CD14-positive monocyte (primary cell): Measurements from ENCODE around the gene TGM4. TPM values are rescaled to one million over a fixed set of nuclear protein-coding genes. Genes with fewer than 3 reads are reported as not detected.

ENCODE experiments used
- DNase-seq, 3 donors: peaks; one replicate each; pipeline ENCODE4 v3.0.0-alpha.2; 2011 to 2022
- H2AFZ ChIP-seq: 2 replicates; pipeline ENCODE4 v1.6.0; 2012; ENCODE audit warnings: mild to moderate bottlenecking, low read depth, low read length, inconsistent platforms; ENCODE audit not compliant: insufficient read depth, poor library complexity, severe bottlenecking
- H3K27ac ChIP-seq, 2 donors: 1 replicate in 1 of 2; 2 replicates in 1 of 2; pipeline ENCODE4 v1.5.1; 2012 to 2013; ENCODE audit warnings: low read length in 2 of 2, control low read depth in 1 of 2, inconsistent platforms in 1 of 2, low read depth in 1 of 2, mild to moderate bottlenecking in 1 of 2
- H3K27me3 ChIP-seq, 2 donors: one replicate each; pipeline versions ENCODE4 v1.6.0 to v1.6.1; 2011 to 2013; ENCODE audit warnings: low read length in 2 of 2; ENCODE audit not compliant: control insufficient read depth in 2 of 2, insufficient read depth in 2 of 2
- H3K36me3 ChIP-seq, 2 donors: replicated peaks in 1 of 2; 1 replicate in 1 of 2; 2 replicates in 1 of 2; pipeline versions ENCODE4 v1.5.1 to v1.6.1; 2012 to 2013; ENCODE audit warnings: low read length in 2 of 2, control low read depth in 1 of 2, inconsistent platforms in 1 of 2, mild to moderate bottlenecking in 1 of 2; ENCODE audit not compliant: insufficient read depth in 2 of 2, control insufficient read depth in 1 of 2
- H3K4me1 ChIP-seq, 2 donors: 1 replicate in 1 of 2; 2 replicates in 1 of 2; pipeline versions ENCODE4 v1.5.1 to v1.6.1; 2012 to 2013; ENCODE audit warnings: low read length in 2 of 2, control low read depth in 1 of 2, inconsistent platforms in 1 of 2, mild to moderate bottlenecking in 1 of 2, moderate library complexity in 1 of 2; ENCODE audit not compliant: insufficient read depth in 2 of 2, control insufficient read depth in 1 of 2
- H3K4me2 ChIP-seq: replicated peaks from 2 replicates; pipeline ENCODE3; 2012; ENCODE audit warnings: low read length, moderate library complexity, mild to moderate bottlenecking; ENCODE audit not compliant: poor library complexity, severe bottlenecking; ENCODE audit errors: extremely low read depth
- H3K4me3 ChIP-seq, 3 experiments: fragments of 200-600 bp in 1 of 3; sonication (generic) in 1 of 3; replicated peaks in 1 of 3; 1 replicate in 2 of 3; 2 replicates in 1 of 3; pipeline ENCODE4 v1.5.1; 2011 to 2013; ENCODE audit warnings: low read length in 3 of 3, mild to moderate bottlenecking in 3 of 3, control low read depth in 2 of 3, low read depth in 2 of 3, inconsistent platforms in 1 of 3, moderate library complexity in 1 of 3
- H3K79me2 ChIP-seq: 2 replicates; pipeline ENCODE4 v1.6.0; 2012; ENCODE audit warnings: mild to moderate bottlenecking, control low read depth, inconsistent platforms, low read length, moderate library complexity; ENCODE audit not compliant: insufficient read depth
- H3K9ac ChIP-seq: 2 replicates; pipeline ENCODE4 v1.6.0; 2017; ENCODE audit warnings: low read length, mild to moderate bottlenecking; ENCODE audit not compliant: insufficient read depth, poor library complexity, severe bottlenecking
- H3K9me3 ChIP-seq, 2 donors: replicated peaks in 1 of 2; 1 replicate in 1 of 2; 2 replicates in 1 of 2; pipeline versions ENCODE4 v1.5.1 to v1.6.1; 2012 to 2013; ENCODE audit warnings: low read length in 2 of 2, control low read depth in 1 of 2; ENCODE audit not compliant: control insufficient read depth in 1 of 2, insufficient read depth in 1 of 2
- H4K20me1 ChIP-seq: 2 replicates; pipeline ENCODE4 v1.6.0; 2012; ENCODE audit warnings: mild to moderate bottlenecking, low read length, control low read depth, moderate library complexity; ENCODE audit not compliant: insufficient read depth
- H3K27ac Mint-ChIP-seq, 7 donors: one replicate each; pipeline ENCODE4 v1.8.0; 2020; ENCODE audit warnings: mild to moderate bottlenecking in 7 of 7, mixed read lengths in 7 of 7, moderate library complexity in 6 of 7, inconsistent platforms in 2 of 7
- H3K27me3 Mint-ChIP-seq, 3 donors: one replicate each; pipeline ENCODE4 v1.8.0; 2021 to 2022; ENCODE audit warnings: low read depth in 3 of 3, mild to moderate bottlenecking in 3 of 3, mixed read lengths in 3 of 3, moderate library complexity in 3 of 3, inconsistent platforms in 1 of 3
- H3K36me3 Mint-ChIP-seq, 2 donors: one replicate each; pipeline ENCODE4 v1.8.0; 2020; ENCODE audit warnings: mixed read lengths in 2 of 2, inconsistent platforms in 1 of 2, mild to moderate bottlenecking in 1 of 2
- H3K4me1 Mint-ChIP-seq: one replicate; pipeline ENCODE4 v1.8.0; 2020; ENCODE audit warnings: mild to moderate bottlenecking, mixed read lengths
- H3K4me3 Mint-ChIP-seq, 2 donors: one replicate each; pipeline ENCODE4 v1.8.0; 2020; ENCODE audit warnings: mild to moderate bottlenecking in 2 of 2, mixed read lengths in 2 of 2, moderate library complexity in 1 of 2
- H3K9me3 Mint-ChIP-seq, 7 donors: one replicate each; pipeline ENCODE4 v1.8.0; 2020 to 2022; ENCODE audit warnings: mixed read lengths in 7 of 7, mild to moderate bottlenecking in 6 of 7, moderate library complexity in 6 of 7, inconsistent platforms in 2 of 7
- WGBS: methylation state at CpG from one replicate; pipeline ENCODE4 v1.1.5; 2013; ENCODE audit warnings: missing lambda C conversion rate; ENCODE audit not compliant: insufficient coverage; 5-methylcytosine and 5-hydroxymethylcytosine counted together
- intact Hi-C, 2 donors: fragments of 100-400 bp; cut with micrococcal nuclease; formaldehyde crosslinking; loops; one replicate each; pipeline versions ENCODE4 v1.15.0 to v1.15.1; 2023
- polyA plus RNA-seq, 3 donors: library from polyadenylated mRNA; depleted of rRNA in 1 of 3; unstranded in 2 of 3; stranded (reverse) in 1 of 3; fragments of 300-500 nt in 2 of 3; fragments of >200 nt in 1 of 3; fragmentation: Illumina TruSeq in 2 of 3; gene quantifications; 1 replicate in 2 of 3; 2 replicates in 1 of 3; pipeline ENCODE4 v1.2.3, GENCODE V29; 2012 to 2021
- TF ChIP-seq, protein P1 (sequence below): fragments of 200-600 bp; IDR thresholded peaks from one replicate; pipeline ENCODE4 v1.8.0; 2022; ENCODE audit warnings: antibody characterized with exemption, mild to moderate bottlenecking

The TGM4 gene
- polyA plus RNA-seq, 3 donors: 0.04 TPM; not detected in 2

DNA sequence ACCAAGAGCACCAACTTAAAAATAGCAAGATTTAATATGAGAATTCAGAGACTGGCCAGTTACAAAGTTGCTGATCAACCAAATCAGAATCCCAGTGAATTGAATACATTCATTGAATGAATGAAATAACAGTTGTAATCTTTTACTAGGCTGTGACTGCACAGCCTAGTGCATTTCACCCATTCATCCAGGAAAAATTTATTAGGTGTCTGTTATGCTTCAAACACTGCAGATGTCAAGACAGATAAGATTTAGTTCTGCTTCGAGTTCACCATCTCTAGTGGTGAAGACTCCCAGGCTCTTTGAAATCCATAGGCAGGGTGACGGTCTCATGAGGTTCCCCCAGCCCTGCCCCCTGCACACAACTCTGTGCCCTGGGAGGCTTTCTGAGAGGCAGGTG is 28.9 kb downstream of the TGM4 start:
- DNase-seq: no peak
- H3K27me3 Mint-ChIP-seq: peaks cover 0 to 18% (median 1%) of the 10 kb centered on the region in 3 donors
- H3K9me3 Mint-ChIP-seq: peaks cover 0 to 11% (median 3%) of the 10 kb centered on the region in 7 donors
- H3K9ac ChIP-seq: no peak overlapping the region
- H3K4me1 Mint-ChIP-seq: no peaks in the 10 kb centered on the region
- H3K4me2 ChIP-seq: no peak overlapping the region
- no peak overlapping the region for H3K27ac ChIP-seq
- no peaks in the 10 kb centered on the region for H3K4me1 ChIP-seq
- no peak overlapping the region for H3K4me3 Mint-ChIP-seq
- TF ChIP-seq, protein P1, sequence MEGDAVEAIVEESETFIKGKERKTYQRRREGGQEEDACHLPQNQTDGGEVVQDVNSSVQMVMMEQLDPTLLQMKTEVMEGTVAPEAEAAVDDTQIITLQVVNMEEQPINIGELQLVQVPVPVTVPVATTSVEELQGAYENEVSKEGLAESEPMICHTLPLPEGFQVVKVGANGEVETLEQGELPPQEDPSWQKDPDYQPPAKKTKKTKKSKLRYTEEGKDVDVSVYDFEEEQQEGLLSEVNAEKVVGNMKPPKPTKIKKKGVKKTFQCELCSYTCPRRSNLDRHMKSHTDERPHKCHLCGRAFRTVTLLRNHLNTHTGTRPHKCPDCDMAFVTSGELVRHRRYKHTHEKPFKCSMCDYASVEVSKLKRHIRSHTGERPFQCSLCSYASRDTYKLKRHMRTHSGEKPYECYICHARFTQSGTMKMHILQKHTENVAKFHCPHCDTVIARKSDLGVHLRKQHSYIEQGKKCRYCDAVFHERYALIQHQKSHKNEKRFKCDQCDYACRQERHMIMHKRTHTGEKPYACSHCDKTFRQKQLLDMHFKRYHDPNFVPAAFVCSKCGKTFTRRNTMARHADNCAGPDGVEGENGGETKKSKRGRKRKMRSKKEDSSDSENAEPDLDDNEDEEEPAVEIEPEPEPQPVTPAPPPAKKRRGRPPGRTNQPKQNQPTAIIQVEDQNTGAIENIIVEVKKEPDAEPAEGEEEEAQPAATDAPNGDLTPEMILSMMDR: no peak
- no peaks in the 10 kb centered on the region for H4K20me1 ChIP-seq
- H3K27ac Mint-ChIP-seq: no peak overlapping the region
- no peaks in the 10 kb centered on the region for H3K36me3 Mint-ChIP-seq
- intact Hi-C loops: no loop called here
- no peaks in the 10 kb centered on the region for H3K27me3 ChIP-seq
- H3K4me3 ChIP-seq: no peak overlapping the region
- no peaks in the 10 kb centered on the region for H3K9me3 ChIP-seq
- 10% methylated on average over 2 of the region's 2 CpGs for WGBS
- no peak overlapping the region for H2AFZ ChIP-seq
- no peaks in the 10 kb centered on the region for H3K36me3 ChIP-seq
- no peaks in the 10 kb centered on the region for H3K79me2 ChIP-seq

DNA sequence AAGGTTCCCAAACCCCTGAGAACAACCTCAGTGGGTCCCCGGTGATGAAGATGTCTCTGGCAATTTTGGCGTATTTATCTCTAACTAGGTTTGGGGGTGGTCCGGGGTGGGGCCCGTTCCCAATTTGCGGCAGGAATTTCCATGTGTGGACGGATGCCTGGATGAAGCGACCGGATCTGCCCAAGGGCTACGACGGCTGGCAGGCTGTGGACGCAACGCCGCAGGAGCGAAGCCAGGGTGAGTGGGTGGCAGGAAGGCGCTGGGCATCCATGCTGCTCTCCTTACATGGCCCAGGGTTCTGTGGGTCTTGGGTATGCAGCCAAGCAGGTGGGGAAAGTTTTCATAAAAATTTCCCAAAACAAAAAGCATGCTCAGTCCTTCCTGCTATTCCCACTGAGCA is 29.3 kb downstream of the TGM4 start:
- Histone ChIP-seq H3K79me2 (no peaks in the 10 kb centered on the region), H3K36me3 (no peaks in the 10 kb centered on the region), H3K4me1 (no peaks in the 10 kb centered on the region), H3K9ac (no peak overlapping the region), H2AFZ (no peak overlapping the region), H3K9me3 (no peaks in the 10 kb centered on the region), H3K4me2 (no peak overlapping the region), H3K27ac (no peak overlapping the region), H3K4me3 (no peak overlapping the region), H4K20me1 (no peaks in the 10 kb centered on the region), H3K27me3 (peaks cover 0 to 2% of the 10 kb centered on the region in 2 donors)
- H3K4me3 Mint-ChIP-seq: no peak overlapping the region
- TF ChIP-seq, protein P1: no peak
- no peaks in the 10 kb centered on the region for H3K4me1 Mint-ChIP-seq
- H3K36me3 Mint-ChIP-seq: no peaks in the 10 kb centered on the region
- peaks cover 0 to 12% (median 3%) of the 10 kb centered on the region in 7 donors for H3K9me3 Mint-ChIP-seq
- H3K27ac Mint-ChIP-seq: no peak overlapping the region
- peaks cover 0 to 20% (median 2%) of the 10 kb centered on the region in 3 donors for H3K27me3 Mint-ChIP-seq
- WGBS: 96% methylated on average over 14 of the region's 15 CpGs
- no peak for DNase-seq
- intact Hi-C loops: no loop called here
